WTC11 (cell line): ENCODE measurements around the gene ACACA. TPM values are rescaled to one million over a fixed set of nuclear protein-coding genes. Genes with fewer than 3 reads are reported as not detected.

Experiments
- ATAC-seq: fragments of 200-7000 bp; cut with Tn5 transposase; 2 replicates; pipeline ENCODE4 v1.10.0; 2021; ENCODE audit warnings: mild to moderate bottlenecking, moderate library complexity
- CTCF ChIA-PET: fragments of 300-600 bp; sonication (Branson Sonifier 250); formaldehyde crosslinking; loops from one replicate; lab custom pipeline; 2021; ENCODE audit warnings: antibody characterized with exemption; lab: Charles Lee
- POLR2A ChIA-PET: fragments of 350-600 bp; sonication (Branson Sonifier 250); formaldehyde crosslinking; loops from one replicate; lab custom pipeline; 2021; ENCODE audit warnings: antibody characterized with exemption; lab: Charles Lee
- DNase-seq: peaks from one replicate; pipeline ENCODE4 v3.0.0; 2021; ENCODE audit warnings: low spot score
- H3K27ac Mint-ChIP-seq: 2 replicates; pipeline ENCODE4 v1.8.0; 2021; ENCODE audit warnings: mixed read lengths
- H3K27me3 Mint-ChIP-seq: 2 replicates; pipeline ENCODE4 v1.8.0; 2021; ENCODE audit warnings: low read depth, mild to moderate bottlenecking, moderate library complexity, mixed read lengths
- H3K36me3 Mint-ChIP-seq: 2 replicates; pipeline ENCODE4 v1.8.0; 2021; ENCODE audit warnings: mixed read lengths
- H3K4me1 Mint-ChIP-seq: 2 replicates; pipeline ENCODE4 v1.8.0; 2022; ENCODE audit warnings: mixed read lengths
- H3K4me3 Mint-ChIP-seq: 2 replicates; pipeline ENCODE4 v1.8.0; 2021; ENCODE audit warnings: mild to moderate bottlenecking, moderate library complexity, mixed read lengths
- H3K9me3 Mint-ChIP-seq: 2 replicates; pipeline ENCODE4 v1.8.0; 2021; ENCODE audit warnings: mixed read lengths
- ATF1 ChIP-seq: sonication (generic); formaldehyde crosslinking; IDR thresholded peaks from 2 replicates; pipeline ENCODE4 v1.8.1; 2023; ENCODE audit warnings: mild to moderate bottlenecking, moderate library complexity, missing genetic modification reagents
- ETV6 ChIP-seq: sonication (generic); formaldehyde crosslinking; IDR thresholded peaks from 2 replicates; pipeline ENCODE4 v1.8.1; 2022; ENCODE audit warnings: mild to moderate bottlenecking, missing genetic modification reagents
- FOXK1 ChIP-seq: sonication (generic); formaldehyde crosslinking; IDR thresholded peaks from 2 replicates; pipeline ENCODE4 v1.8.0; 2022; ENCODE audit warnings: mild to moderate bottlenecking, moderate library complexity, missing genetic modification reagents
- MXD4 ChIP-seq: fragments of 250-450 bp; sonication (Bioruptor Pico); IDR thresholded peaks from 2 replicates; pipeline ENCODE4 v1.8.0; 2021; ENCODE audit warnings: mild to moderate bottlenecking, moderate library complexity, borderline replicate concordance
- OVOL2 ChIP-seq: fragments of 250-450 bp; sonication (Bioruptor Pico); IDR thresholded peaks from 2 replicates; pipeline ENCODE4 v1.9.0; 2021; ENCODE audit warnings: mild to moderate bottlenecking, borderline replicate concordance
- PRRX2 ChIP-seq: fragments of 250-450 bp; sonication (Bioruptor Pico); IDR thresholded peaks from 2 replicates; pipeline ENCODE4 v1.8.0; 2021; ENCODE audit warnings: mild to moderate bottlenecking
- RORB ChIP-seq: fragments of 250-450 bp; sonication (Bioruptor Pico); IDR thresholded peaks from 2 replicates; pipeline ENCODE4 v1.9.0; 2021; ENCODE audit warnings: mild to moderate bottlenecking
- TCF7 ChIP-seq: sonication (generic); formaldehyde crosslinking; IDR thresholded peaks from 2 replicates; pipeline ENCODE4 v1.8.0; 2022; ENCODE audit warnings: mild to moderate bottlenecking, low read depth, missing genetic modification reagents, moderate library complexity
- ZBTB21 ChIP-seq: sonication (generic); formaldehyde crosslinking; IDR thresholded peaks from 2 replicates; pipeline ENCODE4 v1.8.1; 2023; ENCODE audit warnings: mild to moderate bottlenecking, missing genetic modification reagents, borderline replicate concordance
- ZNF121 ChIP-seq: sonication (generic); formaldehyde crosslinking; IDR thresholded peaks from 2 replicates; pipeline ENCODE4 v1.8.0; 2023; ENCODE audit warnings: missing genetic modification reagents
- ZNF138 ChIP-seq: sonication (generic); formaldehyde crosslinking; conservative IDR thresholded peaks from 2 replicates; pipeline ENCODE4 v1.8.1; 2022; ENCODE audit warnings: mild to moderate bottlenecking, moderate library complexity, missing genetic modification reagents
- ZNF232 ChIP-seq: sonication (generic); formaldehyde crosslinking; IDR thresholded peaks from 2 replicates; pipeline ENCODE4 v1.8.0; 2022; ENCODE audit warnings: mild to moderate bottlenecking, missing genetic modification reagents
- total RNA-seq: library from RNA; stranded (reverse); gene quantifications from 3 replicates; pipeline ENCODE4 v1.2.3, GENCODE V29; 2021
- TF ChIP-seq, protein P1 (sequence below): sonication (generic); formaldehyde crosslinking; IDR thresholded peaks from 2 replicates; pipeline ENCODE4 v1.8.1; 2023; ENCODE audit warnings: mild to moderate bottlenecking, missing genetic modification reagents, borderline replicate concordance
- TF ChIP-seq, protein P2 (sequence below): sonication (generic); formaldehyde crosslinking; IDR thresholded peaks from 2 replicates; pipeline ENCODE4 v1.8.0; 2022; ENCODE audit warnings: missing genetic modification reagents
- TF ChIP-seq, protein P3 (sequence below): fragments of 250-450 bp; sonication (Bioruptor Pico); IDR thresholded peaks from 2 replicates; pipeline ENCODE4 v1.9.0; 2021; ENCODE audit warnings: moderate library complexity, mild to moderate bottlenecking, inconsistent platforms, borderline replicate concordance
- TF ChIP-seq, protein P4 (sequence below): sonication (generic); formaldehyde crosslinking; IDR thresholded peaks from 2 replicates; pipeline ENCODE4 v1.8.1; 2023; ENCODE audit warnings: mild to moderate bottlenecking, missing genetic modification reagents, moderate library complexity
- TF ChIP-seq, protein P5 (sequence below): sonication (generic); formaldehyde crosslinking; IDR thresholded peaks from 2 replicates; pipeline ENCODE4 v1.8.1; 2022; ENCODE audit warnings: mild to moderate bottlenecking, missing genetic modification reagents, moderate library complexity, borderline replicate concordance
- TF ChIP-seq, protein P6 (sequence below): fragments of 200-600 bp; IDR thresholded peaks from 2 replicates; pipeline ENCODE4 v1.8.0; 2022; ENCODE audit warnings: antibody characterized with exemption
- TF ChIP-seq, protein P7 (sequence below): sonication (generic); formaldehyde crosslinking; IDR thresholded peaks from 2 replicates; pipeline ENCODE4 v1.8.1; 2023; ENCODE audit warnings: mild to moderate bottlenecking, moderate library complexity, missing genetic modification reagents

The ACACA gene
- total RNA-seq, 1 experiment from 2014 or later = 167 TPM

DNA sequence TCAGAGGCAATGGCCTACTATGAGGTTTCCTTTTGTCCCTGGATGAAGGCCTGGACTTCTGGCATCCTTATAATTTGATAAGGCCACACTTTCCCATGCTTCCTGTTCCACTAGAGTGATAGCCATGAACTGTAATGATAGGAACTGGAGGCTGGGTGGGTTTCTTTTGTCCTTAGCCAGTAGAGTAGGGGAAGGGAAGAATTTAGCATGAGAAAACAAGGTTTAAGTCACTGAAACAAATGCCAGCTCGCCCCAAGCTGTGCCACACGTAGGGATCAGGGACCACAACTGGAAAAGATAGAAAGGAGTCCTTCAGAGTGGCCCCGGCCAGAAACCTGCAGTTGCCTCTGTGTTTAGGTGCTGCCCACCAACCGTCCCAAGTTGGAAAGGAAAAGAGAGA is 111.7 kb downstream of the ACACA start (continued):
- TF ChIP-seq, protein P1, sequence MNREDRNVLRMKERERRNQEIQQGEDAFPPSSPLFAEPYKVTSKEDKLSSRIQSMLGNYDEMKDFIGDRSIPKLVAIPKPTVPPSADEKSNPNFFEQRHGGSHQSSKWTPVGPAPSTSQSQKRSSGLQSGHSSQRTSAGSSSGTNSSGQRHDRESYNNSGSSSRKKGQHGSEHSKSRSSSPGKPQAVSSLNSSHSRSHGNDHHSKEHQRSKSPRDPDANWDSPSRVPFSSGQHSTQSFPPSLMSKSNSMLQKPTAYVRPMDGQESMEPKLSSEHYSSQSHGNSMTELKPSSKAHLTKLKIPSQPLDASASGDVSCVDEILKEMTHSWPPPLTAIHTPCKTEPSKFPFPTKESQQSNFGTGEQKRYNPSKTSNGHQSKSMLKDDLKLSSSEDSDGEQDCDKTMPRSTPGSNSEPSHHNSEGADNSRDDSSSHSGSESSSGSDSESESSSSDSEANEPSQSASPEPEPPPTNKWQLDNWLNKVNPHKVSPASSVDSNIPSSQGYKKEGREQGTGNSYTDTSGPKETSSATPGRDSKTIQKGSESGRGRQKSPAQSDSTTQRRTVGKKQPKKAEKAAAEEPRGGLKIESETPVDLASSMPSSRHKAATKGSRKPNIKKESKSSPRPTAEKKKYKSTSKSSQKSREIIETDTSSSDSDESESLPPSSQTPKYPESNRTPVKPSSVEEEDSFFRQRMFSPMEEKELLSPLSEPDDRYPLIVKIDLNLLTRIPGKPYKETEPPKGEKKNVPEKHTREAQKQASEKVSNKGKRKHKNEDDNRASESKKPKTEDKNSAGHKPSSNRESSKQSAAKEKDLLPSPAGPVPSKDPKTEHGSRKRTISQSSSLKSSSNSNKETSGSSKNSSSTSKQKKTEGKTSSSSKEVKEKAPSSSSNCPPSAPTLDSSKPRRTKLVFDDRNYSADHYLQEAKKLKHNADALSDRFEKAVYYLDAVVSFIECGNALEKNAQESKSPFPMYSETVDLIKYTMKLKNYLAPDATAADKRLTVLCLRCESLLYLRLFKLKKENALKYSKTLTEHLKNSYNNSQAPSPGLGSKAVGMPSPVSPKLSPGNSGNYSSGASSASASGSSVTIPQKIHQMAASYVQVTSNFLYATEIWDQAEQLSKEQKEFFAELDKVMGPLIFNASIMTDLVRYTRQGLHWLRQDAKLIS = no peak

DNA sequence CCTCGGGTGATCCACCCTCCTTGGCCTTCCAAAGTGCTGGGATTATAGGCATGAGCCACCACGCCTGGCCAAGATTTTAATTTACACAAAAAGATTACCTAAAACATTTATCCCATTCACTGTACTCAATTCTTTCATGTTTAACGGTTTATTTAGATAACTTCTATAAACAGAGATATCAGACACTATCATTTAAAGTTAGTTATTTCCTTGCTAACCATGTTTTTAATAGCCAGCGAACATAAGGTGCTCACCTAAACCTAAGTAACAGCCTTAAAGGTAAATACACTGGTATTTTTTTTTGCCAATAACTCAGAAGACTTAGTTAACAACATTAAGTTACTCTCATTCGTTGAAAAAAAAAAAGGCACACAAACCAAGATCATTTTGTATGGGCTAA is 112.9 kb downstream of the ACACA start:
- Mint-ChIP-seq H3K36me3 (no peaks in the 10 kb centered on the region), H3K9me3 (no peaks in the 10 kb centered on the region), H3K4me1 (peaks cover 32% of the 10 kb centered on the region), H3K27ac (0 out of 2 replicates have a peak overlapping the region, but pooled peaks have one; percentile 34), H3K4me3 (no peak overlapping the region)
- POLR2A ChIA-PET = no interaction called here
- ATAC-seq = no peak
- no peak for TF ChIP-seq RORB
- TF ChIP-seq ZNF232 (CRISPR knock-in tag) = no peak
- TF ChIP-seq, protein P2, sequence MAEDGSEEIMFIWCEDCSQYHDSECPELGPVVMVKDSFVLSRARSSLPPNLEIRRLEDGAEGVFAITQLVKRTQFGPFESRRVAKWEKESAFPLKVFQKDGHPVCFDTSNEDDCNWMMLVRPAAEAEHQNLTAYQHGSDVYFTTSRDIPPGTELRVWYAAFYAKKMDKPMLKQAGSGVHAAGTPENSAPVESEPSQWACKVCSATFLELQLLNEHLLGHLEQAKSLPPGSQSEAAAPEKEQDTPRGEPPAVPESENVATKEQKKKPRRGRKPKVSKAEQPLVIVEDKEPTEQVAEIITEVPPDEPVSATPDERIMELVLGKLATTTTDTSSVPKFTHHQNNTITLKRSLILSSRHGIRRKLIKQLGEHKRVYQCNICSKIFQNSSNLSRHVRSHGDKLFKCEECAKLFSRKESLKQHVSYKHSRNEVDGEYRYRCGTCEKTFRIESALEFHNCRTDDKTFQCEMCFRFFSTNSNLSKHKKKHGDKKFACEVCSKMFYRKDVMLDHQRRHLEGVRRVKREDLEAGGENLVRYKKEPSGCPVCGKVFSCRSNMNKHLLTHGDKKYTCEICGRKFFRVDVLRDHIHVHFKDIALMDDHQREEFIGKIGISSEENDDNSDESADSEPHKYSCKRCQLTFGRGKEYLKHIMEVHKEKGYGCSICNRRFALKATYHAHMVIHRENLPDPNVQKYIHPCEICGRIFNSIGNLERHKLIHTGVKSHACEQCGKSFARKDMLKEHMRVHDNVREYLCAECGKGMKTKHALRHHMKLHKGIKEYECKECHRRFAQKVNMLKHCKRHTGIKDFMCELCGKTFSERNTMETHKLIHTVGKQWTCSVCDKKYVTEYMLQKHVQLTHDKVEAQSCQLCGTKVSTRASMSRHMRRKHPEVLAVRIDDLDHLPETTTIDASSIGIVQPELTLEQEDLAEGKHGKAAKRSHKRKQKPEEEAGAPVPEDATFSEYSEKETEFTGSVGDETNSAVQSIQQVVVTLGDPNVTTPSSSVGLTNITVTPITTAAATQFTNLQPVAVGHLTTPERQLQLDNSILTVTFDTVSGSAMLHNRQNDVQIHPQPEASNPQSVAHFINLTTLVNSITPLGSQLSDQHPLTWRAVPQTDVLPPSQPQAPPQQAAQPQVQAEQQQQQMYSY (CRISPR knock-in tag) = no peak
- no peak for TF ChIP-seq ZBTB21 (CRISPR knock-in tag)
- no peak for TF ChIP-seq PRRX2
- no peak for TF ChIP-seq ZNF138
- TF ChIP-seq ZNF121 = no peak
- TF ChIP-seq, all 79 proteins: peak for 0
- CTCF ChIA-PET = interaction anchor here (0.7 to 1.9 kb wide), 2 partner anchors 80 to 640 kb away, joined by 4 read pairs; no protein-coding TSS in a partner anchor
- H3K27me3 Mint-ChIP-seq = no peaks in the 10 kb centered on the region
- no peak for DNase-seq

DNA sequence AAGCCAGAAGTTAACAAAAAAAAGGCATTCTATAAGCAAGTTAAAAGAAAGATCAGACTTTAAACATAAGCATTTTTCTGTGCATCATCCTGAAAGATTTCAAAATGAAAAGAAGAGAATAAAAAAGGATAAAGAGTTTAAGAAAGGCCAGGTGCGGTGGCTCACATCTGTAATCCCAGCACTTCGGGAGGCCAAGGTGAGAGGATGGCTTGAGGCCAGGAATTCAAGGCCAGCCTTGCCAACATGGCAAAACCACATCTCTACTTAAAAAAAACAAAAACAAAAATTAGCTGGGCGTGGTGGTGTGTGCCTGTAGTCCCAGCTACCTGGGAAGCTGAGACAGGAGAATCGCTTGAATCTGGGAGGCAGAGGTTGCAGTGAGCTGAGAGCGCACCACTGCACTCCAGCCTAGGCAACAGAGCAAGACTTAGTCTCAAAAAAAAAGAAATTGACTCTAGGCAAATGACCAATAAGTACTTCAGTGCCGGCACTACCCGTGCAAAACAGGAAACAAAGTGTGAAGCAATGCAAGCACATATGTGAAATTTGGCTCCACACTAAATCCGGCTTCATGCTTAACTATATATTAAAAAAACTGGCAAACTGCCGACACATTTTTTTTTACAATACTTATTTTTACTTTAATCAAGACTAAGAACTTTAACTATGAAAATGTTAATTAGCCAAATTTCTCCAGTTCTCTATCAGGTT is 114.1 kb downstream of the ACACA start:
- no peaks in the 10 kb centered on the region for H3K36me3 Mint-ChIP-seq
- CTCF ChIA-PET = no interaction called here
- no peaks in the 10 kb centered on the region for H3K27me3 Mint-ChIP-seq
- no peak for DNase-seq
- POLR2A ChIA-PET = no interaction called here
- no peaks in the 10 kb centered on the region for H3K9me3 Mint-ChIP-seq
- H3K27ac Mint-ChIP-seq = no peak overlapping the region
- no peak overlapping the region for H3K4me3 Mint-ChIP-seq
- H3K4me1 Mint-ChIP-seq = peaks cover 28% of the 10 kb centered on the region
- no peak for ATAC-seq
- TF ChIP-seq FOXK1 = no peak
- no peak for TF ChIP-seq ZBTB21 (CRISPR knock-in tag)
- TF ChIP-seq, protein P3, sequence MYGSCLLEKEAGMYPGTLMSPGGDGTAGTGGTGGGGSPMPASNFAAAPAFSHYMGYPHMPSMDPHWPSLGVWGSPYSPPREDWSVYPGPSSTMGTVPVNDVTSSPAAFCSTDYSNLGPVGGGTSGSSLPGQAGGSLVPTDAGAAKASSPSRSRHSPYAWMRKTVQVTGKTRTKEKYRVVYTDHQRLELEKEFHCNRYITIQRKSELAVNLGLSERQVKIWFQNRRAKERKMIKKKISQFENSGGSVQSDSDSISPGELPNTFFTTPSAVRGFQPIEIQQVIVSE (CRISPR knock-in tag) = no peak
- no peak for TF ChIP-seq ATF1 (CRISPR knock-in tag)
- no peak for TF ChIP-seq TCF7 (CRISPR knock-in tag)
- TF ChIP-seq, protein P4, sequence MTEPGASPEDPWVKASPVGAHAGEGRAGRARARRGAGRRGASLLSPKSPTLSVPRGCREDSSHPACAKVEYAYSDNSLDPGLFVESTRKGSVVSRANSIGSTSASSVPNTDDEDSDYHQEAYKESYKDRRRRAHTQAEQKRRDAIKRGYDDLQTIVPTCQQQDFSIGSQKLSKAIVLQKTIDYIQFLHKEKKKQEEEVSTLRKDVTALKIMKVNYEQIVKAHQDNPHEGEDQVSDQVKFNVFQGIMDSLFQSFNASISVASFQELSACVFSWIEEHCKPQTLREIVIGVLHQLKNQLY (CRISPR knock-in tag) = no peak
- TF ChIP-seq ZNF232 (CRISPR knock-in tag) = no peak
- no peak for TF ChIP-seq ETV6
- TF ChIP-seq, protein P5, sequence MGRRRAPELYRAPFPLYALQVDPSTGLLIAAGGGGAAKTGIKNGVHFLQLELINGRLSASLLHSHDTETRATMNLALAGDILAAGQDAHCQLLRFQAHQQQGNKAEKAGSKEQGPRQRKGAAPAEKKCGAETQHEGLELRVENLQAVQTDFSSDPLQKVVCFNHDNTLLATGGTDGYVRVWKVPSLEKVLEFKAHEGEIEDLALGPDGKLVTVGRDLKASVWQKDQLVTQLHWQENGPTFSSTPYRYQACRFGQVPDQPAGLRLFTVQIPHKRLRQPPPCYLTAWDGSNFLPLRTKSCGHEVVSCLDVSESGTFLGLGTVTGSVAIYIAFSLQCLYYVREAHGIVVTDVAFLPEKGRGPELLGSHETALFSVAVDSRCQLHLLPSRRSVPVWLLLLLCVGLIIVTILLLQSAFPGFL = no peak
- TF ChIP-seq, protein P6, sequence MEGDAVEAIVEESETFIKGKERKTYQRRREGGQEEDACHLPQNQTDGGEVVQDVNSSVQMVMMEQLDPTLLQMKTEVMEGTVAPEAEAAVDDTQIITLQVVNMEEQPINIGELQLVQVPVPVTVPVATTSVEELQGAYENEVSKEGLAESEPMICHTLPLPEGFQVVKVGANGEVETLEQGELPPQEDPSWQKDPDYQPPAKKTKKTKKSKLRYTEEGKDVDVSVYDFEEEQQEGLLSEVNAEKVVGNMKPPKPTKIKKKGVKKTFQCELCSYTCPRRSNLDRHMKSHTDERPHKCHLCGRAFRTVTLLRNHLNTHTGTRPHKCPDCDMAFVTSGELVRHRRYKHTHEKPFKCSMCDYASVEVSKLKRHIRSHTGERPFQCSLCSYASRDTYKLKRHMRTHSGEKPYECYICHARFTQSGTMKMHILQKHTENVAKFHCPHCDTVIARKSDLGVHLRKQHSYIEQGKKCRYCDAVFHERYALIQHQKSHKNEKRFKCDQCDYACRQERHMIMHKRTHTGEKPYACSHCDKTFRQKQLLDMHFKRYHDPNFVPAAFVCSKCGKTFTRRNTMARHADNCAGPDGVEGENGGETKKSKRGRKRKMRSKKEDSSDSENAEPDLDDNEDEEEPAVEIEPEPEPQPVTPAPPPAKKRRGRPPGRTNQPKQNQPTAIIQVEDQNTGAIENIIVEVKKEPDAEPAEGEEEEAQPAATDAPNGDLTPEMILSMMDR = no peak
- TF ChIP-seq MXD4 = no peak
- TF ChIP-seq, protein P7, sequence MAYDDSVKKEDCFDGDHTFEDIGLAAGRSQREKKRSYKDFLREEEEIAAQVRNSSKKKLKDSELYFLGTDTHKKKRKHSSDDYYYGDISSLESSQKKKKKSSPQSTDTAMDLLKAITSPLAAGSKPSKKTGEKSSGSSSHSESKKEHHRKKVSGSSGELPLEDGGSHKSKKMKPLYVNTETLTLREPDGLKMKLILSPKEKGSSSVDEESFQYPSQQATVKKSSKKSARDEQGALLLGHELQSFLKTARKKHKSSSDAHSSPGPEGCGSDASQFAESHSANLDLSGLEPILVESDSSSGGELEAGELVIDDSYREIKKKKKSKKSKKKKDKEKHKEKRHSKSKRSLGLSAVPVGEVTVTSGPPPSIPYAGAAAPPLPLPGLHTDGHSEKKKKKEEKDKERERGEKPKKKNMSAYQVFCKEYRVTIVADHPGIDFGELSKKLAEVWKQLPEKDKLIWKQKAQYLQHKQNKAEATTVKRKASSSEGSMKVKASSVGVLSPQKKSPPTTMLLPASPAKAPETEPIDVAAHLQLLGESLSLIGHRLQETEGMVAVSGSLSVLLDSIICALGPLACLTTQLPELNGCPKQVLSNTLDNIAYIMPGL (CRISPR knock-in tag) = no peak
- TF ChIP-seq OVOL2 (CRISPR knock-in tag) = no peak
